K562 (cell line): ENCODE measurements around the gene TTBK1. TPM values are rescaled to one million over a fixed set of nuclear protein-coding genes. Genes with fewer than 3 reads are reported as not detected.
A peak's percentile ranks its signal among the peaks of the same experiment; 100 is the strongest.

Experiments used
- DEAF1 ChIP-seq: fragments of 450-650 bp; formaldehyde crosslinking; IDR thresholded peaks from 2 replicates; pipeline ENCODE4 v1.4.0; 2020; ENCODE audit warnings: mild to moderate bottlenecking, moderate library complexity
- E2F6 ChIP-seq, 2 experiments: IDR thresholded peaks; 2 replicates each; pipeline ENCODE4 v1.6.1; 2011; ENCODE audit warnings: borderline replicate concordance in 1 of 2, control low read depth in 1 of 2, low read depth in 1 of 2, low read length in 1 of 2, mild to moderate bottlenecking in 1 of 2, mixed read lengths in 1 of 2, moderate library complexity in 1 of 2; ENCODE audit not compliant: insufficient read depth in 1 of 2, insufficient read length in 1 of 2, poor library complexity in 1 of 2, severe bottlenecking in 1 of 2; ENCODE audit errors: extremely low read depth in 1 of 2
- ELK1 ChIP-seq: sonication (generic); formaldehyde crosslinking; IDR thresholded peaks from 2 replicates; pipeline ENCODE4 v1.8.1; 2022; ENCODE audit warnings: missing genetic modification reagents
- FOXA1 ChIP-seq: fragments of 450-650 bp; IDR thresholded peaks from 2 replicates; pipeline ENCODE4 v1.6.1; 2016; ENCODE audit warnings: mild to moderate bottlenecking, borderline replicate concordance
- HMG20A ChIP-seq: fragments of 450-650 bp; formaldehyde crosslinking; conservative IDR thresholded peaks from 2 replicates; pipeline ENCODE4 v1.4.0; 2020; ENCODE audit warnings: mild to moderate bottlenecking, mixed read lengths
- MCM2 ChIP-seq: fragments of 450-650 bp; IDR thresholded peaks from 2 replicates; pipeline ENCODE4 v1.6.1; 2017; ENCODE audit warnings: low read depth, mild to moderate bottlenecking
- MEF2D ChIP-seq: conservative IDR thresholded peaks from 2 replicates; pipeline ENCODE4 v1.6.1; 2016; ENCODE audit warnings: low read depth, missing genetic modification characterization, missing compliant biosample characterization
- PCBP1 ChIP-seq: fragments of 200-400 bp; formaldehyde crosslinking; IDR thresholded peaks from 2 replicates; pipeline ENCODE4 v1.6.1; 2018; ENCODE audit warnings: mild to moderate bottlenecking, low read depth, low read length; ENCODE audit not compliant: poor library complexity, severe bottlenecking
- SPI1 ChIP-seq: IDR thresholded peaks from 2 replicates; pipeline ENCODE4 v1.6.1; 2011; ENCODE audit warnings: low read depth, low read length, control low read depth, borderline replicate concordance
- SREBF1 ChIP-seq: fragments of 150-350 bp; IDR thresholded peaks from 2 replicates; pipeline ENCODE4 v1.6.1; 2014; ENCODE audit warnings: antibody characterized with exemption, low read depth, low read length, borderline replicate concordance
- TCF3 ChIP-seq: sonication (generic); formaldehyde crosslinking; IDR thresholded peaks from 2 replicates; pipeline ENCODE4 v1.4.0; 2020; ENCODE audit warnings: mild to moderate bottlenecking, missing genetic modification reagents
- TFAP4 ChIP-seq: sonication (generic); formaldehyde crosslinking; IDR thresholded peaks from 2 replicates; pipeline ENCODE4 v1.8.0; 2022; ENCODE audit warnings: missing genetic modification reagents, mild to moderate bottlenecking, moderate library complexity, borderline replicate concordance
- THRA ChIP-seq: fragments of 450-650 bp; IDR thresholded peaks from 2 replicates; pipeline ENCODE4 v1.6.1; 2017; ENCODE audit warnings: mild to moderate bottlenecking, moderate library complexity
- THRAP3 ChIP-seq: fragments of 450-650 bp; IDR thresholded peaks from 2 replicates; pipeline ENCODE4 v1.6.1; 2016; ENCODE audit warnings: mild to moderate bottlenecking, inconsistent platforms, borderline replicate concordance
- ZBTB33 ChIP-seq: sonication (generic); formaldehyde crosslinking; IDR thresholded peaks from 2 replicates; pipeline ENCODE4 v1.8.1; 2023; ENCODE audit warnings: mild to moderate bottlenecking, missing genetic modification reagents
- ZKSCAN8 ChIP-seq: fragments of 200-800 bp; sonication (Bioruptor generic); IDR thresholded peaks from 2 replicates; pipeline ENCODE4 v1.6.1; 2016; ENCODE audit warnings: missing genetic modification characterization, missing compliant biosample characterization
- ZNF133 ChIP-seq: fragments of 250-450 bp; sonication (Bioruptor Pico); IDR thresholded peaks from 2 replicates; pipeline ENCODE4 v1.4.0; 2020; ENCODE audit warnings: mild to moderate bottlenecking
- ZNF239 ChIP-seq: fragments of 250-450 bp; sonication (Bioruptor Pico); IDR thresholded peaks from 2 replicates; pipeline ENCODE4 v1.4.0; 2020; ENCODE audit warnings: mild to moderate bottlenecking
- ZNF253 ChIP-seq: fragments of 250-450 bp; sonication (Bioruptor Pico); conservative IDR thresholded peaks from 2 replicates; pipeline ENCODE4 v1.6.1; 2021; ENCODE audit warnings: mild to moderate bottlenecking
- polyA plus RNA-seq, 8 experiments: library from polyadenylated mRNA; depleted of rRNA in 4 of 8; stranded (reverse) in 5 of 8; unstranded in 3 of 8; fragments of >200 nt; fragmentation: Nextera tagmentation in 2 of 8; fragmentation: Illumina TruSeq in 1 of 8; extraction: Ambion mirVana in 2 of 8; extraction: Trizol in 1 of 8; gene quantifications; 2 replicates each; pipeline versions ENCODE4 v1.2.1 to v1.2.3, GENCODE V29; 2011 to 2014; ENCODE audit warnings: inconsistent platforms in 1 of 8, missing spikeins in 1 of 8
- total RNA-seq, 7 experiments: library from RNA; depleted of rRNA in 6 of 7; stranded (reverse); fragments of >200 nt in 6 of 7; fragmentation: Illumina TruSeq in 2 of 7; extraction: Trizol in 2 of 7; gene quantifications; 2 replicates each; pipeline versions ENCODE4 v1.2.1 to v1.2.3, GENCODE V29; 2011 to 2021; ENCODE audit warnings: low replicate concordance in 1 of 7

Gene TTBK1
- total and polyA plus RNA-seq, 9 of the 15 experiments (the other 6 are each of a cell fraction or from before 2014, with no cell fraction given) = not detected

GRCh38 chr6:43267619-43268354, 24.5 kb downstream of the TTBK1 start (continued):
- TF ChIP-seq DEAF1 (CRISPR knock-in tag) (0 out of 2 replicates have a peak, but pooled peaks have one; percentile 4), ZNF133 (no peak), TFAP4 (peak; percentile 47; the same call in 1 of the 2 replicates), MCM2 (no peak), SREBF1 (no peak), MEF2D (tag) (no peak), ZNF253 (CRISPR knock-in tag) (no peak), HMG20A (CRISPR knock-in tag) (no peak), THRAP3 (no peak), FOXA1 (0 out of 2 replicates have a peak, but pooled peaks have one; percentile 33), TCF3 (CRISPR knock-in tag) (peak; percentile 77), ZBTB33 (CRISPR knock-in tag) (0 out of 2 replicates have a peak, but pooled peaks have one; percentile 36), E2F6 (IDR thresholded peaks at IDR 0.05; ENCODE audit: borderline replicate concordance in 1 of 2, extremely low read depth in 1 of 2, insufficient read depth in 1 of 2, insufficient read length in 1 of 2, low read depth in 1 of 2, low read length in 1 of 2, poor library complexity in 1 of 2, severe bottlenecking in 1 of 2) (peak; percentile 78 to 90), THRA (no peak), PCBP1 (no peak), SPI1 (no peak), ELK1 (CRISPR knock-in tag) (no peak), ZNF239 (CRISPR knock-in tag) (no peak), ZKSCAN8 (CRISPR knock-in tag) (no peak)
